DMS79 (cell line): ENCODE measurements around the gene TM2D1.
"Not testable (repeated sequence)": the region's sequence is repeated elsewhere in the genome, so short reads cannot be mapped to it uniquely, and the experiment has no call there.

Source experiments
- DNase-seq: peaks from one replicate; lab custom pipeline; 2025; lab: John Stamatoyannopoulos, UW

The TM2D1 gene

DNA sequence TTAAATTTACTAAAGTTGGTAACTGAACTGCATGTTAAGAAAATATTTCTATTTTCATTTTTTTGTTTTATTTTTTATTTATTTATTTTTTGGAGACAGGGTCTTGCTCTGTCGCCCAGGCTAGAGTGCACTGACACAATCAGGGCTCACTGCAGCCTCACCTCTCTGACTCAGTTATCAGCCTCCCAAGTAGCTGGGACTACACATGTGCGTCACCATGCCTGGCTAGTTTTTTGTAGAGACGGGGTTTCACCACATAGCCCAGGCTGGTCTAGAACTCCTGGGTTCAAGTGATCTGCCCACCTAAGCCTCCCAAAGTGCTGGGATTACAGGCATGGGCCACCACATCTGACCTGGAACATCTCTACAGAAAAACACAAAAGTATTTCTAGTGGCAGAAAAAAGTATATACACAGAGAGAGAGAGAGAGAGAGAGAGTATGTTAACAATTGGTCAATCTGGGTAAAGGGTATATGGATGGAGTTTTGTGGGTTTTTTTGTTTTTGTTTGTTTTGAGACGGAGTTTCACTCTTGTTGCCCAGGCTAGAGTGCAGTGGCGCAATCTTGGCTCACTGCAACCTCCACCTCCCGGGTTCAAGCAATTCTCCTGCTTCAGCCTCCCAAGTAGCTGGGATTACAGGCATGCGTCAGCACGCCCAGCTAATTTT lies 5.8 kb downstream of the TM2D1 start:
- not testable (repeated sequence) for DNase-seq

DNA sequence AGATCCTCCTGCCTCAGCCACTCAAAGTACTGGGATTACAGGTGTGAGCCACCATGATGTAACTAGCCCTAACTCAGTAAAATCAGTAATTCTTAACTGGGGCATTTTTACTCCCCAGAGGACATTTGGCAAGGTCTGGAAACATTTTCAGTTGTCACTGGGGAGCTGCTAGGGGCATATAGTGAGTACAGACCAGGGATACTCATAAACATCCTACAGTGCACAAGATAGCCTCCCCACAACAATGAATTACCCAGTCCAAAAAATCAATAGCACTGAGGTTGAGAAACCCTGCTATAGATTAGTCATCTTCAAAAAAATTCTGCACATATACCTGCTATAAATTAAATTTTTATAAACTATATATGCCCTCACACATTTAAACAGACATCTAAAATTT lies 13.0 kb downstream of the TM2D1 start:
- DNase-seq: no peak

- not testable (repeated sequence) for DNase-seq
These were observed 13.7 kb downstream of the TM2D1 start for GRCh38 chr1:61711257-61711656.

- DNase-seq: no peak
These were observed 15.0 kb downstream of the TM2D1 start for GRCh38 chr1:61709908-61710289.

DNA sequence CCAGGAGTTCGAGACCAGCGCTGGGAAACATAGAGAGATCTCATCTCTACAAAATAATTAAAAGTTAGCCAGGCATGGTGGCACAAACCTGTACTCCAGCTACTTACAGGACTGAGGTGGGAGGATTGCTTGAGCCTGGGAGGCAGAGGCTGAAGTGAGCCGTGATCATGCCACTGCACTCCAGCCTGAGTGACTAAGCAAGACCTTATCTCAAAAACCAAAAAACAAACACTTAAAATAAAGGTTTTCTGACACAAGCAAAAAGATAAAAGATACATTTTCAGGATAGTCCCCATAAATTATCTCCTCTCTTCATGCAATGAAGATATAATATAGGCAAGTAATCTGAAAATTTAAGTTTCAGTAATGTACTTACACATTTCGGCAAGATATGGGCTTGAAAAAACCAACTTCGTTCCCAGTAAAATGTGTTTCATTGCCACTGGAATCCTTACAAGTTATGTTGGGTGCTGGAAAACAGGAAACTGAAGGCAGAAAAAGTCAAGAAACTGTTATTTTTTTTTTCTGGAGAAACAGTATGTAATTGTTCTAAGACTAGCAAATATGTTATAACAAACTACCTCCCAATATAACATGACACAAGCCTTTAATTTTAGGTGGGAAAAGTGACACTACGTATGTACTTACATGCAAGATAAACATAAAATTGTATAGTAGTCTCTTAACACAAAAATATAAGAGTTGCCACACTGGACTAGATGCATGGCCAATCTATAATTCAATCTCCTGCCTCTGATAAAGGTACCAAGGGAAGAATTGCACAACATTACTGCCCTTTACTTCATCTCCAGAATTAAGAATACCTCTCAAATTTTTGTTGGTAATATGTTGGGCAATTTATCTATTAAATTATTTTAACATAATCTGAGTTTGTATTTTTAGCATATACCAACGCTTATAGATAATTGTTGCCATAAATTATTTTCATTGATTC lies 15.7 kb downstream of the TM2D1 start:
- no peak for DNase-seq

GRCh38 chr1:61699911-61700851 lies 24.8 kb downstream of the TM2D1 start:
- DNase-seq: no peak

GRCh38 chr1:61692155-61692800 lies 32.7 kb downstream of the TM2D1 start:
- DNase-seq: no peak

GRCh38 chr1:61687901-61688300 lies 37.0 kb downstream of the TM2D1 start:
- DNase-seq: no peak

DNA sequence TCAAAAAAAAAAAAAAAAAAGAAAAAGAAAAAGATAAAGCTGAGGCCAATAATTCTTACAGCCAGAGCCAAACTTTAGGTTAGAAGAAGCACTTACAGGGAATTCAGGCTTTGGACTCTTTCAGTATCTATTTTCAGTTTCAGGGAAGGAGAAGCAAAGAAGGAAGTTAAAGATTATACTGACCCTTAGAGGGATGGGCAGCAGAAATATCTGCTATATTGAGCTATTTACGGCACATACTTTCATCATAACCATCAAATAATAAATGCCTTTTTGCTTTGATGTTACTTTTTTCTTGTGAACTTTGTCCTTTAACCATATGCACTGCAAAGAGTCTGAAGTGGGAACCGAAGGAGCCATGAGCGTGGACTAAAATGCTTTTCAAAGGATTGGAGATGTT lies 42.0 kb downstream of the TM2D1 start:
- DNase-seq: no peak

GRCh38 chr1:61680500-61680899 lies 44.4 kb downstream of the TM2D1 start:
- no peak for DNase-seq

GRCh38 chr1:61676881-61677280 lies 48.1 kb downstream of the TM2D1 start:
- DNase-seq: not testable (repeated sequence)

- DNase-seq: no peak
These were observed 50.7 kb downstream of the TM2D1 start for GRCh38 chr1:61674221-61674620.

DNA sequence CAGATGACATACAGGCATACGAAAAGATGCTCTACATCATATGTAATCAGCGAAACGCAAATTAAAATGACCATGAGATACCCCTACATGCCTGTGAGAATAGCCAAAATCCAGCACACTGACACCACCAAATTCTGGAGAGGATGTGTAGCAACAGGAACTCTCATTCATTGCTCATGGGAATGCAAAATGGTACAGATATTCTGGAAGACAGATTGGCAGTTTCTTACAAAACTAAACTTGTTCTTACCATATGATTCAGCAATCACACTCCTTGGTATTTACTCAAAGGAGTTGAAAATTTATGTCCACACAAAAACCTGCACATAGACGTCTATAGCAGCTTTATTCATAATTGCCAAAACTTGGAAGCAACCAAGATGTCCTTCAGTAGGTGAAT lies 52.6 kb downstream of the TM2D1 start:
- no peak for DNase-seq

GRCh38 chr1:61670445-61670844 lies 54.5 kb downstream of the TM2D1 start:
- DNase-seq: no peak

GRCh38 chr1:61670016-61670415 lies 54.9 kb downstream of the TM2D1 start:
- no peak for DNase-seq

DNA sequence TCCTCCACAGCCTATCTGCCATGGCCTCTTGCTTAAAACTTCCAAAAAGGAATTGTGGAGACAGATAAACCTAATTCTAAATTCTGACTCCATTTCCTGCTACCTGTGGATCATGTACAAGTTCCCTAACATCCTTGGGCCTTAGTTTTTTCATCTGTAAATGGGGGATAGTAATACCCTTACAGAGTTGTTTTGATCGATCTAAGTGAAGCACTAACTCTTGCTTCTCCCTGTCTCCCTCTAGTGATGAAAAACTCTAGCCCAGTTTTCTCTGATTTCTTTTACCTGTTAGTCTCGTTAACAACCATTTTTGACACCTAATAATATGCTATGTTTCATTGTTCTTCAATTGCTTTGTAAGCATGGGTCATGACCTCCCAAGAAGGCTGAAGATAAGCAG lies 65.9 kb downstream of the TM2D1 start:
- DNase-seq: no peak

- no peak for DNase-seq
These were observed 69.5 kb downstream of the TM2D1 start for GRCh38 chr1:61655453-61655852.

DNA sequence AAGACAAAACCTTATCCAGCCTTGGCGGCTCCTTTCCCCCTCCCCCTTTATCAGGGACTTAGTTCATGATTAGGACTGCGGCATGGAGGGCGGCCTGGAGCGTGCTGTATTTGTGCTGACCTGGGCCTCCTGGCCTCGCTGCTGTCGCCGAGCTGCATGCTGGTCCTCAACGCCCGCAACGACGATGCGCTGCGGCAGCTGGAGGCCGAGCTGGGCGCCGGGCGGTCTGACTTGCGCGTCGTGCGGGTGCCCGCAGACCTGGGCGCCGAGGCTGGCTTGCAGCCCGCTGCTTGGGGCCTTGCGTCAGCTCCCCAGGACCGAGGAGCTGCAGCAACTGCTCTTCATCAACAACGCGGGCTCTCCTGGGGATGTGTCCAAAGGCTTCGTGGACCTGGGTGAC lies 70.9 kb downstream of the TM2D1 start:
- no peak for DNase-seq

DNA sequence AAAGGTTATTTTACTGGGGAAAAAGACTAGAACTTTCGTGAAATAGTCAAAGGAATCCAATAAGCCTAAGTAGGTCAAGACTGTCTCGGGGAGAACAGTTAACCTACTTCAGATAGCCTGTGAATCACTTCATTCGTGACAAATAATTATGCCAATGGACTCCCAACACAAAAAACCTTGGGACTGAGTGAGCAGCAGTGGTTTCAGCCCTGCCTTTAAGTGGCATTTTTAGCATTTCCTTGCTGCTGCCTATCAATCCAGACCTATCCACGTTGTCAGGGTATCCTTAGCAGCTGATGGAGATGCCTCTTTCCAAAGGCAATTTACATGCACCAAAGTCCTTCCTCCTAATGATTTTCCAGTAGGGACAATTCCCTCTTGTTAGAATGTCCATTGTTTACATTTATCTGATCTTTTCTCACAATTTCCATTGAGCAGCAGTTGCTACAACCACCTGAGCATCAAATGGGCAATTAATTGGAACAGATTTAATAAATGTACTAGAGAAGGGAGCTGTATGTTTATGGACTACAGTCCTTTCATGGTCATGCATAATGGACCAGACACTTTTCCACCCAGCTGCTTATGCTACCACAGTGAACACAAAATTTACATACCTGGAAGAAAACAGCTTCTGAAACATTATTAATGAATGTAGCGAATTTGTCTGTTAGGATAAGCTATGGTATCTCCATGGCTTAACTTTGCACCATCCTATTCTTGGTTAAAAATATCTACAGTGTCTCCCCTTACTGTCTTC lies 75.8 kb downstream of the TM2D1 start:
- no peak for DNase-seq

GRCh38 chr1:61647142-61647541 lies 77.8 kb downstream of the TM2D1 start:
- DNase-seq: no peak

GRCh38 chr1:61645476-61645875 lies 79.5 kb downstream of the TM2D1 start:
- no peak for DNase-seq
